B cell (primary cell): ENCODE results near the gene CYP2A6. TPM values are rescaled to one million over a fixed set of nuclear protein-coding genes. Genes with fewer than 3 reads are reported as not detected.

ENCODE experiments used
- ATAC-seq: fragments of 200-7000 bp; cut with Tn5 transposase; one replicate; pipeline ENCODE4 v1.10.0; 2021; ENCODE audit warnings: low read depth, mild to moderate bottlenecking, moderate number of reproducible peaks, moderate library complexity
- CTCF ChIA-PET: fragments of 350-600 bp; sonication (Branson Sonifier 250); formaldehyde crosslinking; loops from one replicate; lab custom pipeline; 2021; ENCODE audit warnings: antibody characterized with exemption, inconsistent platforms; lab: Charles Lee
- POLR2A ChIA-PET: fragments of 350-600 bp; sonication (Branson Sonifier 250); formaldehyde crosslinking; loops from one replicate; lab custom pipeline; 2021; ENCODE audit warnings: antibody characterized with exemption; lab: Charles Lee
- DNase-seq: peaks from one replicate; pipeline ENCODE4 v3.0.0; 2013
- H2AFZ ChIP-seq: 2 replicates; pipeline ENCODE4 v1.6.1; 2012; ENCODE audit warnings: mild to moderate bottlenecking, low read depth, low read length; ENCODE audit not compliant: insufficient read depth, poor library complexity, severe bottlenecking
- H3K27ac ChIP-seq, 2 donors: 1 replicate in 1 of 2; 2 replicates in 1 of 2; pipeline ENCODE4 v1.5.1; 2012 to 2013; ENCODE audit warnings: low read length in 2 of 2, mild to moderate bottlenecking in 2 of 2, moderate library complexity in 1 of 2
- H3K27me3 ChIP-seq, 4 experiments: fragments of 200-600 bp in 1 of 4; sonication (generic) in 1 of 4; replicated peaks in 1 of 4; 1 replicate in 2 of 4; 2 replicates in 2 of 4; pipeline versions ENCODE4 v1.6.1 to v1.7.0; 2013 to 2016; ENCODE audit warnings: low read length in 3 of 4, mild to moderate bottlenecking in 2 of 4, mixed read lengths in 1 of 4, moderate library complexity in 1 of 4; ENCODE audit not compliant: insufficient read depth in 4 of 4, control insufficient read depth in 3 of 4; ENCODE audit errors: control extremely low read depth in 1 of 4
- H3K36me3 ChIP-seq, 2 experiments: replicated peaks in 1 of 2; 1 replicate in 1 of 2; 2 replicates in 1 of 2; pipeline versions ENCODE4 v1.6.1 to v1.7.1; 2013; ENCODE audit warnings: low read length in 1 of 2; ENCODE audit not compliant: insufficient read depth in 2 of 2, control insufficient read depth in 1 of 2; ENCODE audit errors: control extremely low read depth in 1 of 2, extremely low read depth in 1 of 2
- H3K4me1 ChIP-seq, 2 donors: fragments of 200-600 bp in 1 of 2; sonication (generic) in 1 of 2; 1 replicate in 1 of 2; 2 replicates in 1 of 2; pipeline versions ENCODE4 v1.5.1 to v1.6.1; 2013 to 2017; ENCODE audit warnings: low read length in 2 of 2; ENCODE audit not compliant: control insufficient read depth in 2 of 2, insufficient read depth in 2 of 2
- H3K4me2 ChIP-seq: replicated peaks from 2 replicates; pipeline ENCODE3; 2012; ENCODE audit warnings: mild to moderate bottlenecking, low read depth, low read length; ENCODE audit not compliant: poor library complexity, severe bottlenecking
- H3K4me3 ChIP-seq, 5 experiments: fragments of 200-600 bp in 1 of 5; sonication (generic) in 1 of 5; 1 replicate in 3 of 5; 2 replicates in 2 of 5; pipeline versions ENCODE4 v1.5.1 to v1.7.0; 2011 to 2016; ENCODE audit warnings: low read length in 4 of 5, mild to moderate bottlenecking in 4 of 5, low read depth in 2 of 5, control low read depth in 1 of 5, moderate library complexity in 1 of 5; ENCODE audit not compliant: insufficient read depth in 1 of 5; ENCODE audit errors: control extremely low read depth in 1 of 5, extremely low read depth in 1 of 5
- H3K79me2 ChIP-seq: fragments of 200-600 bp; sonication (generic); one replicate; pipeline ENCODE4 v1.6.0; 2016; ENCODE audit warnings: low read length; ENCODE audit not compliant: control insufficient read depth, insufficient read depth
- H3K9ac ChIP-seq: fragments of 200-600 bp; sonication (generic); 2 replicates; pipeline ENCODE4 v1.6.1; 2017; ENCODE audit warnings: mild to moderate bottlenecking, low read length, moderate library complexity
- H3K9me3 ChIP-seq, 3 donors: one replicate each; pipeline versions ENCODE4 v1.6.1 to v1.7.1; 2013; ENCODE audit warnings: low read length in 2 of 3; ENCODE audit not compliant: control insufficient read depth in 2 of 3, insufficient read depth in 1 of 3; ENCODE audit errors: control extremely low read depth in 1 of 3
- H4K20me1 ChIP-seq: 2 replicates; pipeline ENCODE4 v1.6.0; 2012; ENCODE audit warnings: mild to moderate bottlenecking, low read length; ENCODE audit not compliant: insufficient read depth, control insufficient read depth, poor library complexity, severe bottlenecking
- H3K27ac Mint-ChIP-seq: one replicate; pipeline ENCODE4 v1.8.0; 2021; ENCODE audit warnings: mixed read lengths
- H3K27me3 Mint-ChIP-seq: one replicate; pipeline ENCODE4 v1.8.0; 2021; ENCODE audit warnings: mixed read lengths
- H3K4me1 Mint-ChIP-seq: one replicate; pipeline ENCODE4 v1.8.0; 2021; ENCODE audit warnings: mixed read lengths
- H3K4me3 Mint-ChIP-seq: one replicate; pipeline ENCODE4 v1.8.0; 2021; ENCODE audit warnings: mixed read lengths
- H3K9me3 Mint-ChIP-seq: one replicate; pipeline ENCODE4 v1.8.0; 2022; ENCODE audit warnings: mixed read lengths; ENCODE audit not compliant: insufficient read depth
- CTCF ChIP-seq: fragments of 200-600 bp; IDR thresholded peaks from one replicate; pipeline ENCODE4 v1.8.0; 2022; ENCODE audit warnings: antibody characterized with exemption, mild to moderate bottlenecking
- EZH2 ChIP-seq: IDR thresholded peaks from 2 replicates; pipeline ENCODE4 v1.6.1; 2012; ENCODE audit warnings: borderline replicate concordance, low read depth, mild to moderate bottlenecking, moderate library complexity, low read length; ENCODE audit not compliant: insufficient read depth, poor library complexity, severe bottlenecking
- WGBS: methylation state at CpG from one replicate; pipeline ENCODE4 v1.1.5; 2013; ENCODE audit warnings: missing lambda C conversion rate; ENCODE audit not compliant: insufficient coverage; 5-methylcytosine and 5-hydroxymethylcytosine counted together
- intact Hi-C: fragments of 100-400 bp; cut with micrococcal nuclease; formaldehyde crosslinking; loops from one replicate; pipeline ENCODE4 v1.10.0; 2022
- polyA plus RNA-seq: library from polyadenylated mRNA; depleted of rRNA; stranded (reverse); fragments of >200 nt; gene quantifications from 2 replicates; pipeline ENCODE4 v1.2.3, GENCODE V29; 2012
- total RNA-seq, 2 donors: library from RNA; stranded (reverse); fragments of 120-200 nt in 1 of 2; gene quantifications; 1 replicate in 1 of 2; 2 replicates in 1 of 2; pipeline versions ENCODE4 v1.2.3 to v1.2.4, GENCODE V29; 2013 to 2022

The CYP2A6 gene
- total and polyA plus RNA-seq, 2 donors (not counting 1 experiment from before 2014, with no cell fraction given) = not detected

GRCh38 chr19:40808497-40808896, 41.8 kb downstream of the CYP2A6 start:
- ChIA-PET POLR2A (interaction anchor here (1.3 kb wide), 1 partner anchor 14 kb away, joined by 3 read pairs; no protein-coding TSS in a partner anchor), CTCF (interaction anchor here (1.3 to 3.7 kb wide), 5 partner anchors 10 to 58 kb away, joined by 3 to 25 read pairs (median 4); partner anchors contain the start of genes ACTMAP, EGLN2, RAB4B and SNRPA)
- no peaks in the 10 kb centered on the region for H3K9me3 ChIP-seq
- no peaks in the 10 kb centered on the region for H3K9me3 Mint-ChIP-seq
- H3K27me3 Mint-ChIP-seq = no peaks in the 10 kb centered on the region
- H3K9ac ChIP-seq = no peak overlapping the region
- DNase-seq (no peak), ATAC-seq (no peak)
- no peak overlapping the region for H3K27ac Mint-ChIP-seq
- H3K4me3 ChIP-seq = no peak overlapping the region
- no peak overlapping the region for H2AFZ ChIP-seq
- intact Hi-C loops = no loop called here
- 95% methylated on average over 5 of the region's 5 CpGs for WGBS
- TF ChIP-seq CTCF = no peak
- no peak for TF ChIP-seq EZH2
- peaks cover 63% of the 10 kb centered on the region for H4K20me1 ChIP-seq
- peaks cover 0 to 59% of the 10 kb centered on the region in 2 experiments for H3K36me3 ChIP-seq
- peaks cover 77% of the 10 kb centered on the region for H3K4me1 Mint-ChIP-seq
- no peak overlapping the region for H3K4me3 Mint-ChIP-seq
- H3K4me2 ChIP-seq = no peak overlapping the region
- H3K79me2 ChIP-seq = peaks cover 60% of the 10 kb centered on the region
- peaks cover 49 to 67% of the 10 kb centered on the region in 2 donors for H3K4me1 ChIP-seq
- H3K27ac ChIP-seq = no peak overlapping the region
- no peaks in the 10 kb centered on the region for H3K27me3 ChIP-seq

GRCh38 chr19:40808021-40808325, 42.3 kb downstream of the CYP2A6 start:
- ChIA-PET CTCF (interaction anchor here (1.3 to 3.7 kb wide), 8 partner anchors 9 to 146 kb away, joined by 3 to 25 read pairs (median 6); partner anchors contain the start of genes ACTMAP, COQ8B, EGLN2 and ITPKC), POLR2A (interaction anchor here (1.3 kb wide), 1 partner anchor 13 kb away, joined by 3 read pairs; no protein-coding TSS in a partner anchor)
- Mint-ChIP-seq H3K27ac (no peak overlapping the region), H3K27me3 (no peaks in the 10 kb centered on the region), H3K4me1 (peaks cover 81% of the 10 kb centered on the region), H3K9me3 (no peaks in the 10 kb centered on the region), H3K4me3 (no peak overlapping the region)
- WGBS = 95% methylated on average over 2 of the region's 2 CpGs
- TF ChIP-seq EZH2 = no peak
- no peak for TF ChIP-seq CTCF
- Histone ChIP-seq H3K4me3 (no peak overlapping the region), H3K4me2 (no peak overlapping the region), H4K20me1 (peaks cover 69% of the 10 kb centered on the region), H2AFZ (no peak overlapping the region), H3K27me3 (no peaks in the 10 kb centered on the region), H3K79me2 (peaks cover 65% of the 10 kb centered on the region), H3K36me3 (peaks cover 0 to 64% of the 10 kb centered on the region in 2 experiments), H3K4me1 (peaks cover 54 to 72% of the 10 kb centered on the region in 2 donors), H3K9me3 (no peaks in the 10 kb centered on the region), H3K27ac (peak overlapping the region in 1 of 2 donors; percentile 86), H3K9ac (no peak overlapping the region)
- ATAC-seq (no peak), DNase-seq (no peak)
- intact Hi-C loops = no loop called here
